K562 (cell line): Measurements from ENCODE around the gene NUP35. TPM values are rescaled to one million over a fixed set of nuclear protein-coding genes. Genes with fewer than 3 reads are reported as not detected.

Experiments used
- CEBPB ChIP-seq: fragments of 450-650 bp; IDR thresholded peaks from 2 replicates; pipeline ENCODE4 v1.6.1; 2016; ENCODE audit warnings: missing genetic modification characterization, missing compliant biosample characterization
- ETV5 ChIP-seq: sonication (generic); formaldehyde crosslinking; IDR thresholded peaks from 2 replicates; pipeline ENCODE4 v1.4.0; 2020; ENCODE audit warnings: low read depth, mild to moderate bottlenecking, missing genetic modification reagents
- KDM2B ChIP-seq: fragments of 250-450 bp; sonication (Bioruptor Pico); IDR thresholded peaks from 2 replicates; pipeline ENCODE4 v1.8.0; 2021; ENCODE audit warnings: mild to moderate bottlenecking, moderate library complexity
- SFPQ ChIP-seq: fragments of 200-400 bp; formaldehyde crosslinking; IDR thresholded peaks from 2 replicates; pipeline ENCODE4 v1.6.1; 2017; ENCODE audit warnings: mild to moderate bottlenecking, low read depth, low read length, moderate library complexity
- SMC3 ChIP-seq: conservative IDR thresholded peaks from 2 replicates; pipeline ENCODE4 v1.6.1; 2011; ENCODE audit warnings: low read depth, low read length, improper control_type of control experiment; ENCODE audit not compliant: insufficient read depth
- TAF9B ChIP-seq: fragments of 450-650 bp; IDR thresholded peaks from 2 replicates; pipeline ENCODE4 v1.6.1; 2018; ENCODE audit warnings: mild to moderate bottlenecking; ENCODE audit not compliant: partially characterized antibody
- TCFL5 ChIP-seq: fragments of 250-450 bp; sonication (Bioruptor Pico); conservative IDR thresholded peaks from 2 replicates; pipeline ENCODE4 v1.6.1; 2021; ENCODE audit warnings: mild to moderate bottlenecking, moderate library complexity, matching md5 sums
- THAP7 ChIP-seq: fragments of 250-450 bp; sonication (Bioruptor Pico); IDR thresholded peaks from 2 replicates; pipeline ENCODE4 v1.5.0; 2021
- TOE1 ChIP-seq, 2 experiments: fragments of 450-650 bp in 1 of 2; sonication (generic) in 1 of 2; formaldehyde crosslinking in 1 of 2; IDR thresholded peaks; 2 replicates each; pipeline versions ENCODE4 v1.7.1 to v1.8.0; 2016 to 2022; ENCODE audit warnings: borderline replicate concordance in 2 of 2, mild to moderate bottlenecking in 2 of 2, antibody characterized with exemption in 1 of 2, inconsistent platforms in 1 of 2, low read depth in 1 of 2, missing genetic modification reagents in 1 of 2, moderate library complexity in 1 of 2
- ZBTB11 ChIP-seq, 3 experiments: fragments of 200-800 bp in 1 of 3; fragments of 250-450 bp in 1 of 3; fragments of 450-650 bp in 1 of 3; sonication (Bioruptor Pico) in 1 of 3; sonication (Bioruptor generic) in 1 of 3; formaldehyde crosslinking in 1 of 3; IDR thresholded peaks; 2 replicates each; pipeline versions ENCODE4 v1.6.1 to v1.8.0; 2016 to 2022; ENCODE audit warnings: mild to moderate bottlenecking in 2 of 3, missing genetic modification characterization in 2 of 3, missing compliant biosample characterization in 1 of 3, moderate library complexity in 1 of 3
- ZBTB9 ChIP-seq: fragments of 450-650 bp; formaldehyde crosslinking; IDR thresholded peaks from 2 replicates; pipeline ENCODE4 v1.4.0; 2020; ENCODE audit warnings: mild to moderate bottlenecking, moderate library complexity
- ZFPM2 ChIP-seq: fragments of 250-450 bp; sonication (Bioruptor Pico); IDR thresholded peaks from 2 replicates; pipeline ENCODE4 v1.5.1; 2022; ENCODE audit warnings: mild to moderate bottlenecking
- ZNF232 ChIP-seq: sonication (generic); formaldehyde crosslinking; IDR thresholded peaks from 2 replicates; pipeline ENCODE4 v1.8.0; 2022; ENCODE audit warnings: mild to moderate bottlenecking, missing genetic modification reagents
- ZNF311 ChIP-seq: fragments of 250-450 bp; sonication (Bioruptor Pico); IDR thresholded peaks from 2 replicates; pipeline ENCODE4 v1.4.0; 2020; ENCODE audit warnings: mild to moderate bottlenecking, moderate library complexity
- ZNF655 ChIP-seq: fragments of 250-450 bp; sonication (Bioruptor Pico); IDR thresholded peaks from 2 replicates; pipeline ENCODE4 v1.5.0; 2021
- ZNF699 ChIP-seq: fragments of 250-450 bp; sonication (Bioruptor Pico); IDR thresholded peaks from 2 replicates; pipeline ENCODE4 v1.8.0; 2021; ENCODE audit warnings: mild to moderate bottlenecking, moderate library complexity; ENCODE audit not compliant: insufficient replicate concordance
- polyA plus RNA-seq, 8 experiments: library from polyadenylated mRNA; depleted of rRNA in 4 of 8; stranded (reverse) in 5 of 8; unstranded in 3 of 8; fragments of >200 nt; fragmentation: Nextera tagmentation in 2 of 8; fragmentation: Illumina TruSeq in 1 of 8; extraction: Ambion mirVana in 2 of 8; extraction: Trizol in 1 of 8; gene quantifications; 2 replicates each; pipeline versions ENCODE4 v1.2.1 to v1.2.3, GENCODE V29; 2011 to 2014; ENCODE audit warnings: inconsistent platforms in 1 of 8, missing spikeins in 1 of 8
- total RNA-seq, 7 experiments: library from RNA; depleted of rRNA in 6 of 7; stranded (reverse); fragments of >200 nt in 6 of 7; fragmentation: Illumina TruSeq in 2 of 7; extraction: Trizol in 2 of 7; gene quantifications; 2 replicates each; pipeline versions ENCODE4 v1.2.1 to v1.2.3, GENCODE V29; 2011 to 2021; ENCODE audit warnings: low replicate concordance in 1 of 7

The NUP35 gene
- total and polyA plus RNA-seq, 9 of the 15 experiments (the other 6 are each of a cell fraction or from before 2014, with no cell fraction given), result 24.5 to 78.2 (median 51.1) TPM

GRCh38 chr2:183124222-183124956 is at the start of gene NUP35 (continued):
- TF ChIP-seq SFPQ (no peak), THAP7 (no peak), KDM2B (no peak), ZBTB9 (CRISPR knock-in tag) (no peak; the same call in 1 of the 2 replicates), ZNF232 (CRISPR knock-in tag) (no peak), ZNF311 (CRISPR knock-in tag) (no peak), ZFPM2 (CRISPR knock-in tag) (no peak; the same call in 1 of the 2 replicates), TAF9B (peak; percentile 74), CEBPB (tag) (peak; percentile 100), ZNF655 (CRISPR knock-in tag) (no peak), TOE1 (IDR thresholded peaks at IDR 0.05; ENCODE audit: borderline replicate concordance) (peak; percentile 52; the same call in 1 of the 2 replicates), TOE1 (CRISPR knock-in tag; IDR thresholded peaks at IDR 0.05; ENCODE audit: borderline replicate concordance, low read depth) (peak; percentile 82; the same call in 1 of the 2 replicates), ETV5 (CRISPR knock-in tag) (0 out of 2 replicates have a peak, but pooled peaks have one; percentile 16), SMC3 (no peak), TCFL5 (CRISPR knock-in tag) (no peak), ZBTB11 (CRISPR knock-in tag; IDR thresholded peaks at IDR 0.05) (peak in 1 of 3 experiments; percentile 57; a peak in 1 of 6 replicates), ZNF699 (no peak)
